ENCODE measurements around the gene KRTAP10-12. TPM values are rescaled to one million over a fixed set of nuclear protein-coding genes. Genes with fewer than 3 reads are reported as not detected.

KRTAP10-12 gene
- polyA plus RNA-seq, 3 donors: not detected

DNA sequence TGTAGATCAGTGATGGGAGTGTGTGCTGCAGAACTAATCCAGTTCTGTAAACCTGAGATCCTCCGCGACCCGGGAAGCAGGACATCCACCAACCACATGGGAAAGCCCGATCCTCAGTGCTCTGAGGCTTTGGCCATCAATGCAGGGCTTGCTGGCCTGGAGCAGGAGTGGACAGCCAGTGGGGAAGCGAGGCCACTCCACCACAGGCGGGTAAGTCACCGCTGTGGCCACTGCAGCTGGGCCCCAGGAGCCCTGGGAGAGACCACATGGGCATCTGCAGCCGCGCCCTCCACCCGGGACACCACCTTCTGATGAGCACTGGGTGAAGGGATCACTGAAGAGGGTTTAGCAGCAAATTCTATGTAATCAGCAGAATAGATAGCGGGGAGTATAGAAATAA is 15.8 kb upstream of the KRTAP10-12 start:
- Histone ChIP-seq H2AFZ (ENCODE audit: insufficient read depth, low read depth, low read length, poor library complexity, severe bottlenecking) (no peak overlapping the region), H3K27ac (ENCODE audit: low read depth in 1 of 2, low read length in 2 of 2) (no peak overlapping the region), H3K27me3 (ENCODE audit: control insufficient read depth in 2 of 2, insufficient read depth in 2 of 2, low read length in 2 of 2) (no peaks in the 10 kb centered on the region), H3K4me1 (ENCODE audit: control insufficient read depth in 1 of 2, insufficient read depth in 2 of 2, low read length in 2 of 2) (no peaks in the 10 kb centered on the region), H3K9ac (ENCODE audit: insufficient read depth, low read length, poor library complexity, severe bottlenecking) (no peak overlapping the region), H3K4me3 (replicated peaks in 1 of 3; ENCODE audit: low read depth in 2 of 3, low read length in 3 of 3) (no peak overlapping the region), H3K9me3 (replicated peaks in 1 of 2; ENCODE audit: control insufficient read depth in 1 of 2, insufficient read depth in 1 of 2, low read length in 2 of 2) (no peaks in the 10 kb centered on the region), H3K79me2 (ENCODE audit: insufficient read depth, low read length) (no peaks in the 10 kb centered on the region), H3K36me3 (replicated peaks in 1 of 2; ENCODE audit: control insufficient read depth in 1 of 2, insufficient read depth in 2 of 2, low read length in 2 of 2) (no peaks in the 10 kb centered on the region), H4K20me1 (ENCODE audit: insufficient read depth, low read length) (no peaks in the 10 kb centered on the region), H3K4me2 (replicated peaks; ENCODE audit: extremely low read depth, low read length, poor library complexity, severe bottlenecking) (no peak overlapping the region)
- Mint-ChIP-seq H3K27me3 (ENCODE audit: low read depth in 3 of 3) (peaks cover 5 to 18% (median 10%) of the 10 kb centered on the region in 3 donors), H3K4me1 (no peaks in the 10 kb centered on the region), H3K27ac (no peak overlapping the region), H3K9me3 (peaks cover 0 to 7% (median 0%) of the 10 kb centered on the region in 7 donors), H3K4me3 (no peak overlapping the region), H3K36me3 (no peaks in the 10 kb centered on the region)
- intact Hi-C loops (cut with micrococcal nuclease): no loop called here
- TF ChIP-seq, protein P1, sequence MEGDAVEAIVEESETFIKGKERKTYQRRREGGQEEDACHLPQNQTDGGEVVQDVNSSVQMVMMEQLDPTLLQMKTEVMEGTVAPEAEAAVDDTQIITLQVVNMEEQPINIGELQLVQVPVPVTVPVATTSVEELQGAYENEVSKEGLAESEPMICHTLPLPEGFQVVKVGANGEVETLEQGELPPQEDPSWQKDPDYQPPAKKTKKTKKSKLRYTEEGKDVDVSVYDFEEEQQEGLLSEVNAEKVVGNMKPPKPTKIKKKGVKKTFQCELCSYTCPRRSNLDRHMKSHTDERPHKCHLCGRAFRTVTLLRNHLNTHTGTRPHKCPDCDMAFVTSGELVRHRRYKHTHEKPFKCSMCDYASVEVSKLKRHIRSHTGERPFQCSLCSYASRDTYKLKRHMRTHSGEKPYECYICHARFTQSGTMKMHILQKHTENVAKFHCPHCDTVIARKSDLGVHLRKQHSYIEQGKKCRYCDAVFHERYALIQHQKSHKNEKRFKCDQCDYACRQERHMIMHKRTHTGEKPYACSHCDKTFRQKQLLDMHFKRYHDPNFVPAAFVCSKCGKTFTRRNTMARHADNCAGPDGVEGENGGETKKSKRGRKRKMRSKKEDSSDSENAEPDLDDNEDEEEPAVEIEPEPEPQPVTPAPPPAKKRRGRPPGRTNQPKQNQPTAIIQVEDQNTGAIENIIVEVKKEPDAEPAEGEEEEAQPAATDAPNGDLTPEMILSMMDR (IDR thresholded peaks at IDR 0.05): no peak
- WGBS (ENCODE audit: insufficient coverage): 91% methylated on average over 8 of the region's 11 CpGs
- no peak for DNase-seq

DNA sequence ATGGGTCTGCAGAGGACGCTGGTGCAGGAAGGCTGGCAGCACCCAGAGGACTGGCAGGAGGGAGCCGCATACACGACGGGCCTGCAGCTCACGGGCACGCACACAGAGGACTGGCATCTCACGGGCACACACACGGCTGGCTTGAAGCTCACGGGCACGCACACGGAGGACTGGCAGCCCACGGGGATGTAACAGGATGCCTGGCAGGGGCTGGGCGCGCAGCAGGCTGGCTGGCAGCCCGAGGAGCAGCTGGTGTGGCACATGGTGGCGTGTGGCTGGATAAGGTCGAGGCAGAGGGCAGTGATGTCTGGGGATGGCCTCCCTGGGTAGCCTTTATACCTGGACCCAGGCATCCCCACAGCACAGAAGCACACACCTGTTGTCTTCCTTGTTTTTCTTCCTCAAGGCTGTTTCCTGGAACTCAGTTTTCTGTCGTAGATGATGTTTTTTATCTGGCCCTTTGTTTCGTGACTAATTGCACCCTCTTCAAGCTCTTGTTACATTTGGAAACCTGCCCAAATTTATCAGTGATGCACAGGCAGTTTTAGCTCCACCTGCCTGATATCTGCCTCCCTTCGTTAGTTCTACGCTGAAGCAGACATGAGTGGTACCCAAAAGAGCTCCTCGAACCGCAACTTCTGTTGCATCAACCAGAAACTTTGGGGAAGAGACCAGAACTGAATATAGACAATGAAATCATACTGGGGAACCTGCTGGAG is 15.0 kb upstream of the KRTAP10-12 start, which contains the start of gene KRTAP12-1:
TSS of gene KRTAP12-1 (minus strand) at position 303 of the 719 bp plus-strand sequence. CDS start at position 263, 40 bp downstream.
- Histone ChIP-seq H3K4me1 (ENCODE audit: control insufficient read depth in 1 of 2, insufficient read depth in 2 of 2, low read length in 2 of 2) (no peaks in the 10 kb centered on the region), H4K20me1 (ENCODE audit: insufficient read depth, low read length) (no peaks in the 10 kb centered on the region), H3K9me3 (replicated peaks in 1 of 2; ENCODE audit: control insufficient read depth in 1 of 2, insufficient read depth in 1 of 2, low read length in 2 of 2) (no peaks in the 10 kb centered on the region), H3K4me2 (replicated peaks; ENCODE audit: extremely low read depth, low read length, poor library complexity, severe bottlenecking) (no peak within 1 kb of the TSS), H3K4me3 (replicated peaks in 1 of 3; ENCODE audit: low read depth in 2 of 3, low read length in 3 of 3) (no peak within 1 kb of the TSS), H3K9ac (ENCODE audit: insufficient read depth, low read length, poor library complexity, severe bottlenecking) (no peak within 1 kb of the TSS), H3K79me2 (ENCODE audit: insufficient read depth, low read length) (no peaks in the 10 kb centered on the region), H3K27ac (ENCODE audit: low read depth in 1 of 2, low read length in 2 of 2) (no peak within 1 kb of the TSS), H3K27me3 (ENCODE audit: control insufficient read depth in 2 of 2, insufficient read depth in 2 of 2, low read length in 2 of 2) (no peaks in the 10 kb centered on the region), H2AFZ (ENCODE audit: insufficient read depth, low read depth, low read length, poor library complexity, severe bottlenecking) (no peak within 1 kb of the TSS), H3K36me3 (replicated peaks in 1 of 2; ENCODE audit: control insufficient read depth in 1 of 2, insufficient read depth in 2 of 2, low read length in 2 of 2) (no peaks in the 10 kb centered on the region)
- H3K9me3 Mint-ChIP-seq: peaks cover 0 to 5% (median 0%) of the 10 kb centered on the region in 7 donors
- no peaks in the 10 kb centered on the region for H3K36me3 Mint-ChIP-seq
- H3K4me1 Mint-ChIP-seq: no peaks in the 10 kb centered on the region
- H3K27me3 Mint-ChIP-seq (ENCODE audit: low read depth in 3 of 3): peaks cover 5 to 22% (median 11%) of the 10 kb centered on the region in 3 donors
- no peak within 1 kb of the TSS for H3K27ac Mint-ChIP-seq
- H3K4me3 Mint-ChIP-seq: no peak within 1 kb of the TSS
- TF ChIP-seq, protein P1 (IDR thresholded peaks at IDR 0.05): no peak
- DNase-seq: no peak
- 90% methylated on average over 19 of the region's 23 CpGs for WGBS (ENCODE audit: insufficient coverage)
- intact Hi-C loops (cut with micrococcal nuclease): no loop called here

All from CD14-positive monocyte (primary cell).